Measurements from ENCODE around the gene OPCML.
A peak's percentile ranks its signal among the peaks of the same experiment; 100 is the strongest.

Gene OPCML

GRCh38 chr11:132444911-132445310 is 1087.4 kb downstream of the OPCML start:
- peak; percentile 13 for DNase-seq (ENCODE audit: low read depth)
- H3K4me3 ChIP-seq (ENCODE audit: low read length) = no peak overlapping the region
- no peak for TF ChIP-seq CTCF (conservative IDR thresholded peaks at IDR 0.05; ENCODE audit: low read length)

- DNase-seq (ENCODE audit: low read depth) = peak; percentile 31
- TF ChIP-seq CTCF (conservative IDR thresholded peaks at IDR 0.05; ENCODE audit: low read length) = no peak
- no peak overlapping the region for H3K4me3 ChIP-seq (ENCODE audit: low read length)
These were observed 1092.5 kb downstream of the OPCML start for GRCh38 chr11:132439711-132440255.

- DNase-seq (ENCODE audit: low read depth) = no peak
- H3K4me3 ChIP-seq (ENCODE audit: low read length) = no peak overlapping the region
- no peak for TF ChIP-seq CTCF (conservative IDR thresholded peaks at IDR 0.05; ENCODE audit: low read length)
These were observed 1093.9 kb downstream of the OPCML start for GRCh38 chr11:132438418-132438817.

GRCh38 chr11:132430429-132431062 is 1101.8 kb downstream of the OPCML start:
- H3K4me3 ChIP-seq (ENCODE audit: low read length) = no peak overlapping the region; the same call in 1 of the 2 replicates
- TF ChIP-seq CTCF (conservative IDR thresholded peaks at IDR 0.05; ENCODE audit: low read length) = no peak
- DNase-seq (ENCODE audit: low read depth) = peak; percentile 54

GRCh38 chr11:132429685-132430084 is 1102.6 kb downstream of the OPCML start:
- DNase-seq (ENCODE audit: low read depth) = no peak
- H3K4me3 ChIP-seq (ENCODE audit: low read length) = no peak overlapping the region

GRCh38 chr11:132427611-132428010 is 1104.7 kb downstream of the OPCML start:
- DNase-seq (ENCODE audit: low read depth) = peak; percentile 79
- no peak for TF ChIP-seq CTCF (conservative IDR thresholded peaks at IDR 0.05; ENCODE audit: low read length)
- H3K4me3 ChIP-seq (ENCODE audit: low read length) = peak overlapping the region; percentile 10; the same call in 1 of the 2 replicates

More at GRCh38 chr11:132429685-132430084, 1102.6 kb downstream of the OPCML start:
- TF ChIP-seq CTCF (conservative IDR thresholded peaks at IDR 0.05; ENCODE audit: low read length) = no peak

- TF ChIP-seq CTCF (conservative IDR thresholded peaks at IDR 0.05; ENCODE audit: low read length) = no peak
- no peak for DNase-seq (ENCODE audit: low read depth)
- H3K4me3 ChIP-seq (ENCODE audit: low read length) = no peak overlapping the region
These were observed 1107.9 kb downstream of the OPCML start for GRCh38 chr11:132424433-132424832.

Data from AG10803 (cell line).